ENCODE measurements around the gene ZBTB2. TPM values are rescaled to one million over a fixed set of nuclear protein-coding genes. Genes with fewer than 3 reads are reported as not detected.

Gene ZBTB2
- polyA plus RNA-seq, 1 of the 3 experiments (the other 2 are of a cell fraction), result 6.7 TPM

GRCh38 chr6:151381722-151382121 is 9.6 kb downstream of the ZBTB2 start (continued):
- no peak for TF ChIP-seq ZBTB33 (IDR thresholded peaks at IDR 0.05; ENCODE audit: borderline replicate concordance, low read depth)
- TF ChIP-seq NRF1 (IDR thresholded peaks at IDR 0.05; ENCODE audit: low read depth, low read length), result no peak
- no peak for TF ChIP-seq RFX5 (IDR thresholded peaks at IDR 0.05; ENCODE audit: low read length)

- Histone ChIP-seq H3K9ac (no peak overlapping the region), H3K9me2 (no peaks in the 10 kb centered on the region), H3K36me3 (replicated peaks in 1 of 2; ENCODE audit: control insufficient read depth in 1 of 2, insufficient read depth in 2 of 2, low read length in 1 of 2) (no peaks in the 10 kb centered on the region), H2AFZ (ENCODE audit: low read depth) (no peak overlapping the region), H4K20me1 (ENCODE audit: insufficient read depth) (no peaks in the 10 kb centered on the region), H3K79me2 (ENCODE audit: insufficient read depth) (peaks cover 82% of the 10 kb centered on the region), H3K4me1 (ENCODE audit: control insufficient read depth in 1 of 2, insufficient read depth in 2 of 2, low read depth in 1 of 2, low read length in 1 of 2) (peaks cover 0 to 3% of the 10 kb centered on the region in 2 experiments; a peak in 1 of 4 replicates), H3K4me2 (no peak overlapping the region), H3F3A (replicated peaks; ENCODE audit: insufficient read depth) (peaks cover 17% of the 10 kb centered on the region), H3K4me3 (ENCODE audit: low read depth in 2 of 2, low read length in 1 of 2) (no peak overlapping the region), H3K9me3 (no peaks in the 10 kb centered on the region), H3K27me3 (ENCODE audit: insufficient read depth) (no peaks in the 10 kb centered on the region), H3K27ac (ENCODE audit: low read depth in 2 of 2, low read length in 1 of 2) (no peak overlapping the region)
- CTCF ChIA-PET, result no interaction called here
- 100% methylated on average over 1 of the region's 1 CpG for WGBS (ENCODE audit: low lambda C conversion rate)
- TF ChIP-seq CHD2 (IDR thresholded peaks at IDR 0.05; ENCODE audit: low read length, partially characterized antibody) (no peak), USF2 (IDR thresholded peaks at IDR 0.05; ENCODE audit: borderline replicate concordance, low read depth, low read length) (no peak)
- POLR2A ChIA-PET, result no interaction called here
- no peak for DNase-seq
Measured at GRCh38 chr6:151380848-151381205, 10.5 kb downstream of the ZBTB2 start.

GRCh38 chr6:151379933-151380847 is 11.2 kb downstream of the ZBTB2 start:
- Histone ChIP-seq H2AFZ (ENCODE audit: low read depth) (no peak overlapping the region), H3K79me2 (ENCODE audit: insufficient read depth) (peaks cover 82% of the 10 kb centered on the region), H3K4me2 (no peak overlapping the region), H3K4me1 (ENCODE audit: control insufficient read depth in 1 of 2, insufficient read depth in 2 of 2, low read depth in 1 of 2, low read length in 1 of 2) (peaks cover 0 to 3% of the 10 kb centered on the region in 2 experiments; a peak in 1 of 4 replicates), H3K9me3 (no peaks in the 10 kb centered on the region), H4K20me1 (ENCODE audit: insufficient read depth) (no peaks in the 10 kb centered on the region), H3K4me3 (ENCODE audit: low read depth in 2 of 2, low read length in 1 of 2) (no peak overlapping the region), H3F3A (replicated peaks; ENCODE audit: insufficient read depth) (peaks cover 18% of the 10 kb centered on the region), H3K9ac (no peak overlapping the region), H3K36me3 (replicated peaks in 1 of 2; ENCODE audit: control insufficient read depth in 1 of 2, insufficient read depth in 2 of 2, low read length in 1 of 2) (no peaks in the 10 kb centered on the region), H3K9me2 (no peaks in the 10 kb centered on the region), H3K27ac (ENCODE audit: low read depth in 2 of 2, low read length in 1 of 2) (no peak overlapping the region), H3K27me3 (ENCODE audit: insufficient read depth) (no peaks in the 10 kb centered on the region)
- 96% methylated on average over 14 of the region's 14 CpGs for WGBS (ENCODE audit: low lambda C conversion rate)
- DNase-seq, result no peak
- TF ChIP-seq IRF3 (IDR thresholded peaks at IDR 0.05; ENCODE audit: low read depth, low read length) (no peak), RXRA (IDR thresholded peaks at IDR 0.05; ENCODE audit: borderline replicate concordance, low read depth) (no peak), TEAD4 (IDR thresholded peaks at IDR 0.05; ENCODE audit: borderline replicate concordance, insufficient read depth) (no peak), TAF1 (IDR thresholded peaks at IDR 0.05; ENCODE audit: borderline replicate concordance, low read depth, low read length) (no peak), YY1 (IDR thresholded peaks at IDR 0.05; ENCODE audit: low read depth) (no peak), GABPA (IDR thresholded peaks at IDR 0.05; ENCODE audit: low read depth) (no peak), FOSL2 (IDR thresholded peaks at IDR 0.05; ENCODE audit: borderline replicate concordance, low read depth) (no peak), POLR2AphosphoS5 (IDR thresholded peaks at IDR 0.05; ENCODE audit: low read depth, low read length) (no peak)
- POLR2A ChIA-PET, result no interaction called here
- CTCF ChIA-PET, result no interaction called here

Data from SK-N-SH (cell line).